Measurements from ENCODE around the gene RPL13.

GRCh38 chr16:89607937-89608740 lies 47.7 kb downstream of the RPL13 start:
- TF ChIP-seq CTCF (IDR thresholded peaks at IDR 0.05; ENCODE audit: insufficient read depth, low read length, poor library complexity, severe bottlenecking) (no peak), EZH2phosphoT487 (conservative IDR thresholded peaks at IDR 0.05; ENCODE audit: low read length) (no peak)

Data from SU-DHL-6 (cell line).